ENCODE data around the gene ABCC1.

The ABCC1 gene

DNA sequence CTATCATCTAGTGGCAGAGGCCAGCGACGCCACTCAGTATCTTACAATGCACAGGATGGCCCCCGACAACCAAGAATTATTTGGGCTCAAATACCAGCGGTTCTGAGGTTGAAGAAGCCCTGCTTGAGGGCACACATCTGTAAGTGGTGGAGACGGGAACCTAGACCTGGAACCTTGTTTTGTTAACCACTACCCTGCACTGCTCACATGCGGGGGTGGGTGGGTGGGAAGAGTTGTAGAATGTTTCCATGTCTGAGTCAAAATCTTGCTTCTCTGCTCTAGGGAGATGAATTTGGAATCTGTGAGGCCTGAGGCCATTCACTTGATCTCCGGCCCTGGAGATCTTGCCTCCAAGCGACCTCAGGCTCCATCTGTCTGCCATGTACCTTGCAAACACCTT lies 44.1 kb downstream of the ABCC1 start:
- TF ChIP-seq, protein P1, sequence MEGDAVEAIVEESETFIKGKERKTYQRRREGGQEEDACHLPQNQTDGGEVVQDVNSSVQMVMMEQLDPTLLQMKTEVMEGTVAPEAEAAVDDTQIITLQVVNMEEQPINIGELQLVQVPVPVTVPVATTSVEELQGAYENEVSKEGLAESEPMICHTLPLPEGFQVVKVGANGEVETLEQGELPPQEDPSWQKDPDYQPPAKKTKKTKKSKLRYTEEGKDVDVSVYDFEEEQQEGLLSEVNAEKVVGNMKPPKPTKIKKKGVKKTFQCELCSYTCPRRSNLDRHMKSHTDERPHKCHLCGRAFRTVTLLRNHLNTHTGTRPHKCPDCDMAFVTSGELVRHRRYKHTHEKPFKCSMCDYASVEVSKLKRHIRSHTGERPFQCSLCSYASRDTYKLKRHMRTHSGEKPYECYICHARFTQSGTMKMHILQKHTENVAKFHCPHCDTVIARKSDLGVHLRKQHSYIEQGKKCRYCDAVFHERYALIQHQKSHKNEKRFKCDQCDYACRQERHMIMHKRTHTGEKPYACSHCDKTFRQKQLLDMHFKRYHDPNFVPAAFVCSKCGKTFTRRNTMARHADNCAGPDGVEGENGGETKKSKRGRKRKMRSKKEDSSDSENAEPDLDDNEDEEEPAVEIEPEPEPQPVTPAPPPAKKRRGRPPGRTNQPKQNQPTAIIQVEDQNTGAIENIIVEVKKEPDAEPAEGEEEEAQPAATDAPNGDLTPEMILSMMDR (IDR thresholded peaks at IDR 0.05; ENCODE audit: insufficient read depth, low read length, missing control alignments) = no peak
- POLR2A ChIA-PET = no interaction called here
- CTCF ChIA-PET = no interaction called here
- H3K4me3 ChIP-seq (ENCODE audit: low read depth, low read length) = no peak overlapping the region
- DNase-seq (ENCODE audit: low read depth, low spot score) = no peak

- POLR2A ChIA-PET = interaction anchor here (0.5 kb wide), 1 partner anchor 125 kb away, joined by 3 read pairs; no protein-coding TSS in a partner anchor
- TF ChIP-seq, protein P1 (IDR thresholded peaks at IDR 0.05; ENCODE audit: insufficient read depth, low read length, missing control alignments) = no peak
Measured at GRCh38 chr16:15993946-15994665, 44.7 kb downstream of the ABCC1 start.

GRCh38 chr16:15996432-15997109 lies 47.2 kb downstream of the ABCC1 start:
- H3K4me3 ChIP-seq (ENCODE audit: low read depth, low read length) = no peak overlapping the region
- TF ChIP-seq, protein P1 (IDR thresholded peaks at IDR 0.05; ENCODE audit: insufficient read depth, low read length, missing control alignments) = no peak
- POLR2A ChIA-PET = no interaction called here
- DNase-seq (ENCODE audit: low read depth, low spot score) = no peak
- CTCF ChIA-PET = no interaction called here

More at GRCh38 chr16:15993946-15994665, 44.7 kb downstream of the ABCC1 start:
- no peak for DNase-seq (ENCODE audit: low read depth, low spot score)
- CTCF ChIA-PET = interaction anchor here (1.0 kb wide), 1 partner anchor 120 kb away, joined by 4 read pairs; no protein-coding TSS in a partner anchor
- H3K4me3 ChIP-seq (ENCODE audit: low read depth, low read length) = no peak overlapping the region

- no peak for DNase-seq (ENCODE audit: low read depth, low spot score)
- ChIA-PET POLR2A (no interaction called here), CTCF (interaction anchor here (1.3 kb wide), 1 partner anchor 19 kb away, joined by 3 read pairs; no protein-coding TSS in a partner anchor)
- no peak overlapping the region for H3K4me3 ChIP-seq (ENCODE audit: low read depth, low read length)
- TF ChIP-seq, protein P1 (IDR thresholded peaks at IDR 0.05; ENCODE audit: insufficient read depth, low read length, missing control alignments) = no peak
Measured at GRCh38 chr16:16000685-16001084, 51.3 kb downstream of the ABCC1 start.

GRCh38 chr16:16001596-16002255 lies 52.3 kb downstream of the ABCC1 start:
- no peak overlapping the region for H3K4me3 ChIP-seq (ENCODE audit: low read depth, low read length)
- POLR2A ChIA-PET = no interaction called here
- TF ChIP-seq, protein P1 (IDR thresholded peaks at IDR 0.05; ENCODE audit: insufficient read depth, low read length, missing control alignments) = no peak
- no peak for DNase-seq (ENCODE audit: low read depth, low spot score)
- CTCF ChIA-PET = no interaction called here
